H9 (cell line): ENCODE results near the gene CBLN3. TPM values are rescaled to one million over a fixed set of nuclear protein-coding genes. Genes with fewer than 3 reads are reported as not detected.

Experiments
- DNase-seq: peaks from one replicate; pipeline ENCODE4 v3.0.0-alpha.2; 2017
- H2AFZ ChIP-seq: one replicate; pipeline ENCODE4 v1.6.1; 2013; ENCODE audit warnings: mild to moderate bottlenecking, low read length, control low read depth, moderate library complexity
- H2AK5ac ChIP-seq: 2 replicates; pipeline ENCODE4 v1.6.1; 2013; ENCODE audit warnings: low read length, control low read depth, mixed read lengths; ENCODE audit not compliant: insufficient read length
- H2BK120ac ChIP-seq: one replicate; pipeline ENCODE4 v1.6.1; 2013; ENCODE audit warnings: low read depth, mild to moderate bottlenecking, low read length, control low read depth, inconsistent platforms; ENCODE audit not compliant: poor library complexity, severe bottlenecking
- H2BK12ac ChIP-seq: 2 replicates; pipeline ENCODE4 v1.6.1; 2013; ENCODE audit warnings: low read length, control low read depth, mixed read lengths, low read depth; ENCODE audit not compliant: insufficient read length
- H2BK15ac ChIP-seq: 2 replicates; pipeline ENCODE4 v1.6.1; 2013; ENCODE audit warnings: low read depth, low read length, control low read depth
- H2BK20ac ChIP-seq: one replicate; pipeline ENCODE4 v1.6.1; 2013; ENCODE audit warnings: low read depth, mild to moderate bottlenecking, low read length, control low read depth, inconsistent platforms; ENCODE audit not compliant: poor library complexity, severe bottlenecking
- H2BK5ac ChIP-seq: 2 replicates; pipeline ENCODE4 v1.6.1; 2013; ENCODE audit warnings: low read length, control low read depth, mixed read lengths; ENCODE audit not compliant: insufficient read length
- H3K14ac ChIP-seq: 2 replicates; pipeline ENCODE4 v1.6.1; 2013; ENCODE audit warnings: low read length, control low read depth; ENCODE audit not compliant: insufficient read depth
- H3K18ac ChIP-seq: 2 replicates; pipeline ENCODE4 v1.6.1; 2013; ENCODE audit warnings: low read depth, mild to moderate bottlenecking, mixed read lengths, low read length, control low read depth; ENCODE audit not compliant: insufficient read length
- H3K23ac ChIP-seq: 2 replicates; pipeline ENCODE4 v1.6.1; 2013; ENCODE audit warnings: low read length, control low read depth, mixed read lengths, low read depth; ENCODE audit not compliant: insufficient read length
- H3K23me2 ChIP-seq: 2 replicates; pipeline ENCODE4 v1.6.1; 2013; ENCODE audit warnings: low read depth, mild to moderate bottlenecking, mixed read lengths, low read length, control low read depth; ENCODE audit not compliant: insufficient read length, poor library complexity, severe bottlenecking
- H3K27ac ChIP-seq: 2 replicates; pipeline ENCODE4 v1.5.1; 2013; ENCODE audit warnings: low read length, control low read depth, mixed read lengths, low read depth; ENCODE audit not compliant: insufficient read length
- H3K27me3 ChIP-seq: 2 replicates; pipeline ENCODE4 v1.6.1; 2013; ENCODE audit warnings: low read length, control low read depth, inconsistent platforms; ENCODE audit not compliant: insufficient read depth
- H3K4ac ChIP-seq: 2 replicates; pipeline ENCODE4 v1.6.1; 2013; ENCODE audit warnings: low read depth, mild to moderate bottlenecking, control low read depth, inconsistent platforms, low read length, moderate library complexity
- H3K4me1 ChIP-seq: 2 replicates; pipeline ENCODE4 v1.6.1; 2013; ENCODE audit warnings: low read length, control low read depth, inconsistent platforms; ENCODE audit not compliant: insufficient read depth
- H3K4me2 ChIP-seq: 2 replicates; pipeline ENCODE4 v1.6.1; 2013; ENCODE audit warnings: low read length, control low read depth, mixed read lengths; ENCODE audit not compliant: insufficient read length, insufficient read depth
- H3K56ac ChIP-seq: 2 replicates; pipeline ENCODE4 v1.6.1; 2013; ENCODE audit warnings: low read depth, mild to moderate bottlenecking, mixed read lengths, low read length, control low read depth; ENCODE audit not compliant: insufficient read length
- H3K79me1 ChIP-seq: 2 replicates; pipeline ENCODE4 v1.6.1; 2013; ENCODE audit warnings: low read depth, mild to moderate bottlenecking, moderate library complexity, low read length, control low read depth, inconsistent platforms; ENCODE audit not compliant: insufficient read depth, poor library complexity, severe bottlenecking
- H3K79me2 ChIP-seq: 2 replicates; pipeline ENCODE4 v1.6.1; 2013; ENCODE audit warnings: low read length, control low read depth, inconsistent platforms; ENCODE audit not compliant: insufficient read depth
- H3K9ac ChIP-seq: 2 replicates; pipeline ENCODE4 v1.6.1; 2013; ENCODE audit warnings: low read length, control low read depth, mixed read lengths; ENCODE audit not compliant: insufficient read length; ENCODE audit errors: extremely low read depth
- H3K9me3 ChIP-seq: one replicate; pipeline ENCODE4 v1.6.1; 2013; ENCODE audit warnings: low read depth, low read length, inconsistent platforms; ENCODE audit not compliant: control insufficient read depth
- H3T11ph ChIP-seq: one replicate; pipeline ENCODE4 v1.6.1; 2013; ENCODE audit warnings: mild to moderate bottlenecking, low read length, control low read depth, inconsistent platforms
- H4K20me1 ChIP-seq: one replicate; pipeline ENCODE4 v1.6.1; 2013; ENCODE audit not compliant: control insufficient read depth, insufficient read length, insufficient read depth
- H4K5ac ChIP-seq: 2 replicates; pipeline ENCODE4 v1.6.1; 2013; ENCODE audit warnings: low read depth, mild to moderate bottlenecking, mixed read lengths, low read length, control low read depth; ENCODE audit not compliant: insufficient read length
- H4K8ac ChIP-seq: replicated peaks from 2 replicates; pipeline ENCODE4 v1.6.1; 2013; ENCODE audit warnings: low read length, control low read depth, mixed read lengths, low read depth; ENCODE audit not compliant: insufficient read length
- H4K91ac ChIP-seq: 2 replicates; pipeline ENCODE4 v1.6.1; 2013; ENCODE audit warnings: low read depth, mild to moderate bottlenecking, moderate library complexity, mixed read lengths, low read length, control low read depth; ENCODE audit not compliant: insufficient read length
- H3K27ac Mint-ChIP-seq, 3 experiments: 2 replicates in 2 of 3; 3 replicates in 1 of 3; pipeline ENCODE4 v1.8.0; 2020 to 2021; ENCODE audit warnings: mixed read lengths in 3 of 3, mild to moderate bottlenecking in 1 of 3, moderate library complexity in 1 of 3
- H3K27me3 Mint-ChIP-seq: 2 replicates; pipeline ENCODE4 v1.8.0; 2021; ENCODE audit warnings: low read depth, mild to moderate bottlenecking, moderate library complexity, mixed read lengths
- H3K36me3 Mint-ChIP-seq, 3 experiments: 2 replicates in 2 of 3; 3 replicates in 1 of 3; pipeline ENCODE4 v1.8.0; 2020 to 2021; ENCODE audit warnings: low read depth in 3 of 3, mixed read lengths in 3 of 3; ENCODE audit not compliant: insufficient read depth in 1 of 3
- H3K4me1 Mint-ChIP-seq, 2 experiments: 2 replicates each; pipeline ENCODE4 v1.8.0; 2020; ENCODE audit warnings: mixed read lengths in 2 of 2
- H3K4me3 Mint-ChIP-seq, 2 experiments: 2 replicates in 1 of 2; 3 replicates in 1 of 2; pipeline ENCODE4 v1.8.0; 2020 to 2021; ENCODE audit warnings: mild to moderate bottlenecking in 2 of 2, mixed read lengths in 2 of 2, moderate library complexity in 1 of 2
- H3K9me3 Mint-ChIP-seq, 2 experiments: 2 replicates in 1 of 2; 3 replicates in 1 of 2; pipeline ENCODE4 v1.8.0; 2020; ENCODE audit warnings: mild to moderate bottlenecking in 2 of 2, mixed read lengths in 2 of 2, moderate library complexity in 1 of 2
- WGBS: extraction: QIAGEN DNeasy Blood & Tissue Kit; methylation state at CpG from one replicate; pipeline ENCODE4 v1.1.7; 2013; ENCODE audit warnings: missing lambda C conversion rate, low lambda C conversion rate, mixed read lengths; ENCODE audit not compliant: insufficient read length; ENCODE audit errors: extremely low coverage; 5-methylcytosine and 5-hydroxymethylcytosine counted together
- total RNA-seq: library from RNA; stranded (reverse); gene quantifications from 2 replicates; pipeline ENCODE4 v1.2.1, GENCODE V29; 2021
- TF ChIP-seq, protein P1 (sequence below): fragments of 200-600 bp; sonication (generic); conservative IDR thresholded peaks from 3 replicates; pipeline ENCODE4 v1.8.0; 2021; ENCODE audit warnings: antibody characterized with exemption, mild to moderate bottlenecking

CBLN3 gene
- total RNA-seq, 1 experiment from 2014 or later = 0.39 TPM

DNA sequence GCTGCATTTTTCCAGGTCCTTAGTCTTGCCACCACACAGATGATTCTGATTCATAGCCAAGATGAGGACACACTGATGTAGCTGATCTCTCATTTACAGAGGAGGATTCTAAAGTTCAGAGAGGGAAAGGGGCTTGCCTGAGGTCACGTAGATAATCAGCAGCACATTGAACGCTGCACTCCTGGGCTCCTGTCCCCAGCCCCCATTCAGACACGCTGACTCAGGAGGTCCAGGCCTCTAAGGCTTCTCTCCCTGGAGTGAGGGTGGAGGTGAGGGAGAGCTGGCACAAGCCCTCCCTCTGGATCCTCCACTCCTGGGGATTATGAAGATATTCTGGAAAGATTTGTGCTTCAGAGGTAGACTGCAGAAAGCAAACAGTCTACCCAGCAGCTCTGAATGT, 51.1 kb downstream of the CBLN3 start:
- Histone ChIP-seq H2BK15ac (no peak overlapping the region), H3K23ac (no peak overlapping the region), H3K9ac (no peak overlapping the region), H2BK20ac (no peak overlapping the region), H3K18ac (no peak overlapping the region), H3K79me1 (no peaks in the 10 kb centered on the region), H3T11ph (no peak overlapping the region), H3K4ac (no peak overlapping the region), H3K14ac (no peak overlapping the region), H3K4me1 (peaks cover 3% of the 10 kb centered on the region), H4K8ac (no peak overlapping the region), H4K5ac (no peak overlapping the region), H4K91ac (no peak overlapping the region), H2BK5ac (no peak overlapping the region), H3K56ac (no peak overlapping the region), H3K27me3 (no peaks in the 10 kb centered on the region), H2BK120ac (no peak overlapping the region), H4K20me1 (no peaks in the 10 kb centered on the region), H3K27ac (no peak overlapping the region), H2BK12ac (no peak overlapping the region), H3K9me3 (no peaks in the 10 kb centered on the region), H2AFZ (no peak overlapping the region), H2AK5ac (no peak overlapping the region), H3K23me2 (no peaks in the 10 kb centered on the region), H3K79me2 (no peaks in the 10 kb centered on the region), H3K4me2 (no peak overlapping the region)
- Mint-ChIP-seq H3K9me3 (no peaks in the 10 kb centered on the region), H3K27me3 (no peaks in the 10 kb centered on the region; the same call in 1 of the 2 replicates), H3K36me3 (peaks cover 8 to 20% (median 10%) of the 10 kb centered on the region in 3 experiments), H3K4me3 (no peak overlapping the region), H3K27ac (no peak overlapping the region), H3K4me1 (peaks cover 37 to 46% of the 10 kb centered on the region in 2 experiments)
- TF ChIP-seq, protein P1, sequence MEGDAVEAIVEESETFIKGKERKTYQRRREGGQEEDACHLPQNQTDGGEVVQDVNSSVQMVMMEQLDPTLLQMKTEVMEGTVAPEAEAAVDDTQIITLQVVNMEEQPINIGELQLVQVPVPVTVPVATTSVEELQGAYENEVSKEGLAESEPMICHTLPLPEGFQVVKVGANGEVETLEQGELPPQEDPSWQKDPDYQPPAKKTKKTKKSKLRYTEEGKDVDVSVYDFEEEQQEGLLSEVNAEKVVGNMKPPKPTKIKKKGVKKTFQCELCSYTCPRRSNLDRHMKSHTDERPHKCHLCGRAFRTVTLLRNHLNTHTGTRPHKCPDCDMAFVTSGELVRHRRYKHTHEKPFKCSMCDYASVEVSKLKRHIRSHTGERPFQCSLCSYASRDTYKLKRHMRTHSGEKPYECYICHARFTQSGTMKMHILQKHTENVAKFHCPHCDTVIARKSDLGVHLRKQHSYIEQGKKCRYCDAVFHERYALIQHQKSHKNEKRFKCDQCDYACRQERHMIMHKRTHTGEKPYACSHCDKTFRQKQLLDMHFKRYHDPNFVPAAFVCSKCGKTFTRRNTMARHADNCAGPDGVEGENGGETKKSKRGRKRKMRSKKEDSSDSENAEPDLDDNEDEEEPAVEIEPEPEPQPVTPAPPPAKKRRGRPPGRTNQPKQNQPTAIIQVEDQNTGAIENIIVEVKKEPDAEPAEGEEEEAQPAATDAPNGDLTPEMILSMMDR = no peak
- no CpG with 5 or more reads among the region's 3 CpGs for WGBS
- no peak for DNase-seq
